ENCODE data around the gene CLEC16A.

DNA sequence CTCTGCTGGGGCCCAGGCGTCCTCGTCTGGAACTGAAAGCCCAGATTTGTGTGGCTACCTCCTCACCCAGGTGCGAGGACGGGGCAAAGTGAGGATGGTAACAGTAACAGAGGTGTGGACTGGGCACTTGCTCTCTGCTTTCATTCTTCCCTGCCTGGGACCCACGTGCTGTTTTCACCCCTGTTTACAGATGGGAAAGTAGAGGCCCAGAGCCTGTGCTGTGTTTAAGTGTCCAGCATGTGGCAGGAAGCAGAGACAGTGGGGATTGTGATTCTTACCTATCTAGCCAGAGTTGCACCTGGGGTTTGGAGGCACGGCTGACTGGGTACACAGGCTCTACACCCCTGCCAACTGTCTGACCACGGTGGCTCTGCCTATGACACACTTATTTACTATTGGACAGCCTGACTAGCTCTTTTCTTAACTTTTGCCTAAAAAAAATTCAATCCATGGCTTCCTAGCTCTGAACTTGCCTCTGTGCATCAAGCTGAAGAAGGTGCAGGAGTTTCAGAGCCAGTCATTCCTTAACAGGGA, 155.4 kb downstream of the CLEC16A start:
- TF ChIP-seq POLR2A (IDR thresholded peaks at IDR 0.05; ENCODE audit: low read depth, low read length) (no peak), POLR2AphosphoS5 (IDR thresholded peaks at IDR 0.05; ENCODE audit: low read depth, low read length) (no peak), POU2F2 (IDR thresholded peaks at IDR 0.05; ENCODE audit: low read depth, low read length) (no peak)

Measured in GM12891 (cell line).